ENCODE data around the gene DENND1A.

DNA sequence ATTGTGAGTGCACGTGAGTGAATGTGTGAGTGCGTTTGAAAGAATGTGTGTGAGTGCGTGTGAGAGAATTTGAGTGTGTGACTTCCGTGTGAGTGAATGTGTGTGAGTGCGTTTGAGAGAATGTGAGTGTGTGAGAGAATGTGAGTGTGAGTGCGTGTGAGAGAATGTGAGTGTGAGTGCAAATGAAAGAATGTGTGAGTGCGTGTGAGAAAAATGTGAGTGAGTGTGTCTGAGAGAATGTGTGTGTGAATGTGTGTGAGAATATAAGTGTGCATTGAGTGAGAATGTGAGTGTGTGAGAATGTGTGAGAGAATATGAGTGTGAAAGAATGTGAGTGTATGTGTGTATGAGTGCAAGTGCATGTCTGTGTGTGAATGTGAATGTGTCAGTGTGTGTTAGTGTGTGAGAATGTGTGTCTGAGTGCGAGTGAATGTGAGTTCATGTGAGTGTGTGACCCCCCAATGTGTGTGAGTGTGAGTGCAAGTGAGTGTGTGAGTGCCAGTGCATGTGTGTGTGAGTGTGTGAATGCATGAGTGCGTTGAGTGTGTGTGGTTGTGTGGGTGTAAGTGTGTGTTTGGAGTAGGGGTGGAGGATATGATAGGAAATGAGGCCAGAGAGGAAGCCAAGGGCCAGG lies 43.8 kb upstream of the DENND1A start:
- no peak for TF ChIP-seq POLR2A (IDR thresholded peaks at IDR 0.05)
- TF ChIP-seq POLR2AphosphoS5 (IDR thresholded peaks at IDR 0.05) = no peak
- TF ChIP-seq, protein P1, sequence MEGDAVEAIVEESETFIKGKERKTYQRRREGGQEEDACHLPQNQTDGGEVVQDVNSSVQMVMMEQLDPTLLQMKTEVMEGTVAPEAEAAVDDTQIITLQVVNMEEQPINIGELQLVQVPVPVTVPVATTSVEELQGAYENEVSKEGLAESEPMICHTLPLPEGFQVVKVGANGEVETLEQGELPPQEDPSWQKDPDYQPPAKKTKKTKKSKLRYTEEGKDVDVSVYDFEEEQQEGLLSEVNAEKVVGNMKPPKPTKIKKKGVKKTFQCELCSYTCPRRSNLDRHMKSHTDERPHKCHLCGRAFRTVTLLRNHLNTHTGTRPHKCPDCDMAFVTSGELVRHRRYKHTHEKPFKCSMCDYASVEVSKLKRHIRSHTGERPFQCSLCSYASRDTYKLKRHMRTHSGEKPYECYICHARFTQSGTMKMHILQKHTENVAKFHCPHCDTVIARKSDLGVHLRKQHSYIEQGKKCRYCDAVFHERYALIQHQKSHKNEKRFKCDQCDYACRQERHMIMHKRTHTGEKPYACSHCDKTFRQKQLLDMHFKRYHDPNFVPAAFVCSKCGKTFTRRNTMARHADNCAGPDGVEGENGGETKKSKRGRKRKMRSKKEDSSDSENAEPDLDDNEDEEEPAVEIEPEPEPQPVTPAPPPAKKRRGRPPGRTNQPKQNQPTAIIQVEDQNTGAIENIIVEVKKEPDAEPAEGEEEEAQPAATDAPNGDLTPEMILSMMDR (IDR thresholded peaks at IDR 0.05) = no peak
